ENCODE measurements around the gene FOXI1. TPM values are rescaled to one million over a fixed set of nuclear protein-coding genes. Genes with fewer than 3 reads are reported as not detected.

The FOXI1 gene
- not detected in 2 replicates for total RNA-seq

GRCh38 chr5:170105642-170106611 lies at the start of gene FOXI1:
FOXI1 (plus strand) TSS chr5:170105897; CDS start chr5:170105958, 61 bp downstream.

Other genes starting within 250 kb of the FOXI1 start
- gene INSYN2B, start 125.4 kb upstream of the FOXI1 start, total RNA-seq = 2.1 and 3.3 TPM in 2 replicates
- gene C5orf58, start 127.1 kb downstream of the FOXI1 start, total RNA-seq = not detected in 2 replicates
- gene LCP2, start 191.9 kb downstream of the FOXI1 start, total RNA-seq = not detected in 2 replicates

All from smooth muscle cell of the pulmonary artery (primary cell).